H1 (cell line): ENCODE results near the gene OCSTAMP. TPM values are rescaled to one million over a fixed set of nuclear protein-coding genes. Genes with fewer than 3 reads are reported as not detected.

Experiments used
- CTCF ChIP-seq, 3 experiments: IDR thresholded peaks; 1 replicate in 2 of 3; 2 replicates in 1 of 3; pipeline versions ENCODE4 v1.5.1 to v1.6.1; 2011; ENCODE audit warnings: low read length in 3 of 3, mild to moderate bottlenecking in 3 of 3, inconsistent platforms in 2 of 3, low read depth in 1 of 3, moderate library complexity in 1 of 3; ENCODE audit not compliant: insufficient read depth in 1 of 3; ENCODE audit errors: control extremely low read depth in 1 of 3
- TAF7 ChIP-seq: optimal IDR thresholded peaks from 2 replicates; pipeline ENCODE3; 2011; ENCODE audit warnings: low read depth, mild to moderate bottlenecking, inconsistent platforms, low read length, moderate library complexity, borderline replicate concordance
- USF2 ChIP-seq: IDR thresholded peaks from 2 replicates; pipeline ENCODE4 v1.6.1; 2011; ENCODE audit warnings: low read length, improper control_type of control experiment
- polyA plus RNA-seq, 7 experiments: library from polyadenylated mRNA; depleted of rRNA in 3 of 7; stranded (reverse) in 5 of 7; unstranded in 2 of 7; fragments of >200 nt in 5 of 7; fragments of 200-250 nt in 2 of 7; gene quantifications; 1 replicate in 5 of 7; 2 replicates in 1 of 7; 4 replicates in 1 of 7; pipeline versions ENCODE4 v1.2.1 to v1.2.3, GENCODE V29; 2011 to 2013; ENCODE audit warnings: missing spikeins in 2 of 7, mixed read lengths in 2 of 7
- total RNA-seq: library from RNA; stranded (reverse); fragmentation: NEBNext Ultra II Directional; extraction: Animal tissue kit (Norgen Biotek cat#: 25700); gene quantifications from 2 replicates; pipeline ENCODE4 v1.2.1, GENCODE V29; 2021

OCSTAMP gene
- total and polyA plus RNA-seq, 2 of the 8 experiments (the other 6 are each of a cell fraction or from before 2014, with no cell fraction given) = 0.09 to 0.13 TPM

GRCh38 chr20:46509523-46509922 lies 40.9 kb downstream of the OCSTAMP start (continued):
- no peak for TF ChIP-seq CTCF (IDR thresholded peaks at IDR 0.05; ENCODE audit: control extremely low read depth in 1 of 3, insufficient read depth in 1 of 3, low read depth in 1 of 3, low read length in 3 of 3)
- TF ChIP-seq TAF7 = no peak
- TF ChIP-seq USF2 = no peak
